ENCODE measurements around the gene KCNAB1.

Gene KCNAB1

DNA sequence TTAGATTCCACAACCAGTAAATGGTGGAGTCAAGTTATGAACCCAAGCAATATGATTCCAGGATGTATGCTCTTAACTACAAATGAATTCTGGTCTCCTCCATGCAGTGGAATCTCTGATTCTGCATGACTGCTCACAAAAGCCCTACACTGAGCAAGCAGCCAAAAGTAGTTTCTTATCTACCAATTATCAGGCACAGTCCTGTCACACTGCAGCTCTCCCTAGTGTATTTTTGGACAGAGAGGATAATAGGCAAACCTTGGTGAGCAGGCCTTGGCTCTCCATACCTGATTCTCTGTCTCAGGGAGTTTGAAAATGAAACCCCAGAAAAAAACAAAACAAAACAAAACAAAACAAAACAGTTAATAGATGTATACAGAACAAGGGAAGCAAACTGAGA is 438.0 kb downstream of the KCNAB1 start:
- TF ChIP-seq REST (IDR thresholded peaks at IDR 0.05; ENCODE audit: insufficient read depth in 1 of 2, low read depth in 2 of 2, low read length in 2 of 2) (no peak), SIN3A (IDR thresholded peaks at IDR 0.05; ENCODE audit: borderline replicate concordance, insufficient read depth, low read length) (no peak), FOXP2 (optimal IDR thresholded peaks at IDR 0.05; ENCODE audit: borderline replicate concordance, extremely low read depth, extremely low read length, insufficient read depth) (no peak), POLR2AphosphoS5 (IDR thresholded peaks at IDR 0.05; ENCODE audit: low read depth, low read length) (no peak), TAF1 (IDR thresholded peaks at IDR 0.05; ENCODE audit: borderline replicate concordance, insufficient read depth, low read length) (no peak)

- no peak for TF ChIP-seq TAF1 (IDR thresholded peaks at IDR 0.05; ENCODE audit: borderline replicate concordance, insufficient read depth, low read length)
- no peak for TF ChIP-seq SIN3A (IDR thresholded peaks at IDR 0.05; ENCODE audit: borderline replicate concordance, insufficient read depth, low read length)
- TF ChIP-seq POLR2AphosphoS5 (IDR thresholded peaks at IDR 0.05; ENCODE audit: low read depth, low read length): no peak
- TF ChIP-seq FOXP2 (optimal IDR thresholded peaks at IDR 0.05; ENCODE audit: borderline replicate concordance, extremely low read depth, extremely low read length, insufficient read depth): no peak
- TF ChIP-seq REST (IDR thresholded peaks at IDR 0.05; ENCODE audit: insufficient read depth in 1 of 2, low read depth in 2 of 2, low read length in 2 of 2): no peak
Observed at GRCh38 chr3:156559321-156559720, 438.9 kb downstream of the KCNAB1 start.

DNA sequence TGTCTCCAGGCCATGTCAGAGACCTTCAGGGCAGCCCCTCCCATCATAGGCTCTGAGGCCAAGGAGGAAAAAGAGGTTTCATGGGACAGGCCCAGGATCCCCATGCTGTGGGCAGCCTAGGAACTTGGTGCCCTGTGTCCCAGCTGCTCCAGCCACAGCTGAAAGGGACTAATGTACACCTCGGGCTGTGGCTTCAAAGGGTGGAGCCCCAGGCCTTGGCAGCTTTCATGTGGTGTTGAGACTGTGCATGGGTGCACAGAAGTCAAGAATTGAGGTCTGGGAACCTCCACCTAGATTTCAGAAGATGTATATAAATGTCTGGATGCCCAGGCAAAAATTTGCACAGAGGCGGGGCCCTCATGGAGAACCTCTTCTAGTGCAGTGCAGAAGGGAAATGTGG is 441.2 kb downstream of the KCNAB1 start:
- TF ChIP-seq REST (IDR thresholded peaks at IDR 0.05; ENCODE audit: insufficient read depth in 1 of 2, low read depth in 2 of 2, low read length in 2 of 2): no peak
- no peak for TF ChIP-seq SIN3A (IDR thresholded peaks at IDR 0.05; ENCODE audit: borderline replicate concordance, insufficient read depth, low read length)
- TF ChIP-seq POLR2AphosphoS5 (IDR thresholded peaks at IDR 0.05; ENCODE audit: low read depth, low read length): no peak
- no peak for TF ChIP-seq TAF1 (IDR thresholded peaks at IDR 0.05; ENCODE audit: borderline replicate concordance, insufficient read depth, low read length)
- TF ChIP-seq FOXP2 (optimal IDR thresholded peaks at IDR 0.05; ENCODE audit: borderline replicate concordance, extremely low read depth, extremely low read length, insufficient read depth): no peak

DNA sequence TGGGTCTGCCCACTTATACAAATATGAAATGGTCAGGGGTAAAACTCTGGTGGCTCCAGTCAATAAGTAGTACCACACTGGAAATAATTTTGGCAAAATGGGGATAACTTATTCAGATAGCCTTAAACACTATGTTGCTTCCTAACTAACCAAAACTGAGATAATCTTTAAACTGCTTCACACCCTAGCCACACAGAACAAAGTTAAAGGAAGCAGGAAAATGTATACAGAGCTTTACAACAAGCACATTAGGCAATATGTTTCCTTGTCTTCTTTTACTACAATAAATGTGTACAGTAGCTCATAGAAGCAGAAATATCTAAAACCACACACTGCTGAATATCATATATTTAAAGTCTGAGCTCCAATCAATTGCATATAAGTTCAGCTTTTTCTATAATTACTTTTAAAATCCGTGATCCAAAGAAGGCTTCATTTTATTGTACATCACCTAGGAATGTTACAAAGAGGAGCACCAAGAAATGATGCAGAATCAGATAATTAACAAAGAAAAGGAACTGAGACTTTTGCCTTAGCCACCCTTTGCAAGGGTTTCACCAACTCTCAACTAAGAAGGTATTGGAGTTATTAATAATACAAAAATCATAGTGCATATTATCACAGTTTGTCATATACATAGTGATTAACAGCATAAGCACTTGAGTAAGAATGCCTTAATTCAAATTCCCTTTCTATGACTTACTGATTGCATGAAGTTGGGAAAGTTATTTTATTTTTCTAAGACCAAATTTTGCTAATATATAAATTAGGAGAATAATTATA is 443.7 kb downstream of the KCNAB1 start:
- no peak for TF ChIP-seq POLR2AphosphoS5 (IDR thresholded peaks at IDR 0.05; ENCODE audit: low read depth, low read length)
- no peak for TF ChIP-seq TAF1 (IDR thresholded peaks at IDR 0.05; ENCODE audit: borderline replicate concordance, insufficient read depth, low read length)
- no peak for TF ChIP-seq FOXP2 (optimal IDR thresholded peaks at IDR 0.05; ENCODE audit: borderline replicate concordance, extremely low read depth, extremely low read length, insufficient read depth)
- no peak for TF ChIP-seq SIN3A (IDR thresholded peaks at IDR 0.05; ENCODE audit: borderline replicate concordance, insufficient read depth, low read length)
- TF ChIP-seq REST (IDR thresholded peaks at IDR 0.05; ENCODE audit: insufficient read depth in 1 of 2, low read depth in 2 of 2, low read length in 2 of 2): no peak

Measured in PFSK-1 (cell line).